Measurements from ENCODE around the gene HLA-DOA.

DNA sequence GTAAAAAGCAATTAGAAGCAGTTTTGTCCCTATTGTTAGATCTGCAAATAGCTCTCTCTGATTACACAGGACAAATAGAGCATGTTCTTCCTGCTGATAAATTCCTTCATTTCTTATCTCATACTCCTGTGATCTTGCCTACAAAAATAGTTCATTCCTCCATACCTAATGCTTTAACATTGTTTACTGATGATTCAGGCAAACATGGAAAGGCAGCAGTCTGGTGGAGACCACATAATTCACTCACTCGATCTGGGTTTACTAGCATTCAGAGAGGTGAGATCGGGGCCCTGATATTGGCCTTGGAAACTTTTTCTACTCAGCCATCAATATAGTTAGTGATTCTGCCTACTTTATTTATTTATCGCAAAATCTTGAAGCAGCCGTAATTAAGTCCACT lies 43.8 kb upstream of the HLA-DOA start:
- TF ChIP-seq, protein P1, sequence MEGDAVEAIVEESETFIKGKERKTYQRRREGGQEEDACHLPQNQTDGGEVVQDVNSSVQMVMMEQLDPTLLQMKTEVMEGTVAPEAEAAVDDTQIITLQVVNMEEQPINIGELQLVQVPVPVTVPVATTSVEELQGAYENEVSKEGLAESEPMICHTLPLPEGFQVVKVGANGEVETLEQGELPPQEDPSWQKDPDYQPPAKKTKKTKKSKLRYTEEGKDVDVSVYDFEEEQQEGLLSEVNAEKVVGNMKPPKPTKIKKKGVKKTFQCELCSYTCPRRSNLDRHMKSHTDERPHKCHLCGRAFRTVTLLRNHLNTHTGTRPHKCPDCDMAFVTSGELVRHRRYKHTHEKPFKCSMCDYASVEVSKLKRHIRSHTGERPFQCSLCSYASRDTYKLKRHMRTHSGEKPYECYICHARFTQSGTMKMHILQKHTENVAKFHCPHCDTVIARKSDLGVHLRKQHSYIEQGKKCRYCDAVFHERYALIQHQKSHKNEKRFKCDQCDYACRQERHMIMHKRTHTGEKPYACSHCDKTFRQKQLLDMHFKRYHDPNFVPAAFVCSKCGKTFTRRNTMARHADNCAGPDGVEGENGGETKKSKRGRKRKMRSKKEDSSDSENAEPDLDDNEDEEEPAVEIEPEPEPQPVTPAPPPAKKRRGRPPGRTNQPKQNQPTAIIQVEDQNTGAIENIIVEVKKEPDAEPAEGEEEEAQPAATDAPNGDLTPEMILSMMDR (IDR thresholded peaks at IDR 0.05): no peak
- no peak for TF ChIP-seq EP300 (IDR thresholded peaks at IDR 0.05)

Data from ovary (tissue), 3 donors.